GM18508 (cell line): Measurements from ENCODE around the gene UGT1A9.

Source experiments
- ATAC-seq: cut with Tn5 transposase; IDR thresholded peaks from one replicate; pipeline ENCODE4 v1.9.1; 2021; ENCODE audit warnings: moderate number of reproducible peaks; ENCODE audit not compliant: insufficient read depth, unreplicated experiment

Gene UGT1A9

DNA sequence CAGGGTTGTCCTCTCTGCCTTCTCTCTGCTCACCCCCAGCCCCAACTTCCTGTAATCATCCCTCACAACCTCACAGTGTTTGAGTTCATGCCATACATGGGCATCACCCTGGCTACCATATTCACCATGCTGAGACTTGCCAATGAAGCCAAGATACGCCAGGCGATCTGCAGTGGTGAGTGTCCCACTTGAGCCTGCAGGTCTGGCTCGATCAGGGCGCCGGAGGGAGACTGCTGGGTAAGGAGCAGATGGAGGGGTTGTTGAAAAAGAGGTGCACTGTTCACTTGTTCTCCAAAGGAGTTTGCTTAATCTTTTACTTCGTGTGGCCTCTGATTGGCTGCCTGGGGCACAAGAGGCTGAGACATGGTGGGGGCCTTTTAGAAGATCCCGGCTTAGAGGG is 121.0 kb downstream of the UGT1A9 start:
- ATAC-seq, result no peak

DNA sequence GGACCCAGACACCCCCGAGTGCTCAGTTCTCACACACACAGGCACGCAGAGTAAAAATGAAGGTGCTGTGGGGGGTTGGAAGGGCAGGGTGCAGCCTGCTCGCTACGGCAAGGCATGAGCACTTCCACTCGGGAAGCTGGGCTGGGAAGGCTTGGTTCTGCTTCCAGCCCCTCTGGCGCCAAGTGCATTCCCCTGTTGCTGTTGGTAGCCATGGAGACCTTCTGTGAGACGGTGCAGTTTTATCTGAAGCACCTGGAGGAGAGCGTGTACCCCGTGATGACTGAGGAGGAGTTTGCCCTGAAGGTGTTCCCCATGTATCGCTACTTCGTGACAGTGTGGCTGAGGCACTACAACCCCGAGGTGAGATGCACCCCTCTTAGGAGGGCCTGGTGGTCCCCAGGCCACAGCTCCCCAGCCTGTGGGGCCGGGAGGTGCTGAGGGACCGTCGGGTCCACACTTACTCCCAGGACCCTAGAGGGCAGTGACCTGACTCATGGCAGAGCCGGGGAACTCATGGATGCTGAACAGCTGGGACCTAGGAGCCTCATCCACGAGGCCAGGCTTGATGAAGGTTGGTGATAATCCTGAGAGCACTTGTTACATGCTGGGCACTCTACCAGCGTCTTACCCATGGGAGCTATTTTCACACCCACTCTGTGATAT is 121.9 kb downstream of the UGT1A9 start:
- no peak for ATAC-seq

DNA sequence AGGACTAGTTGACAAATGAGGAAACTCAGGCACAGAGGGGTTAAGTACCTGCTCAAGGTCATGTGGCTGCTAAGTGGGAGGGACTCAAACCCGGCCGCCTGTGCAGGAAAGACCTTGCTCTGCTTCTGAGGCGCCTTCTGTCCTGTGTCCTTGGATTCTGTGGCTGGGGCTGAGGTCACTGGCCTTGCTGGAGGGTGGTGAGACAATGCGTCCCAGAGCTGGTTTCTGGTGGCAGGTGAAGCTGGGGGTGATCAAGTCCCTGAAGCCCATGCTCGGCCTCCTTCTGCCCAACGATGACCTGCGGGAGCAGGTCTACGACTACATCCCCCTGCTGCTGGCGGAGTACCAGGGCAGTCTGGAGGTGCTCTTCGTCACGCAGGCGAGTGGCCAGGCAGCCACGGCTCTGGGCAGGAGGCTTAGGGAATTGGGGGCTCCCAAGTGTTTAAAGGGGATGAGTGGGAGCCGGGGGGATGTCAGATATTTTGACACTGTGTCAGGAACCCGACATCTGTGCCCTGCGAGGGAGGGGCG is 122.5 kb downstream of the UGT1A9 start:
- no peak for ATAC-seq

DNA sequence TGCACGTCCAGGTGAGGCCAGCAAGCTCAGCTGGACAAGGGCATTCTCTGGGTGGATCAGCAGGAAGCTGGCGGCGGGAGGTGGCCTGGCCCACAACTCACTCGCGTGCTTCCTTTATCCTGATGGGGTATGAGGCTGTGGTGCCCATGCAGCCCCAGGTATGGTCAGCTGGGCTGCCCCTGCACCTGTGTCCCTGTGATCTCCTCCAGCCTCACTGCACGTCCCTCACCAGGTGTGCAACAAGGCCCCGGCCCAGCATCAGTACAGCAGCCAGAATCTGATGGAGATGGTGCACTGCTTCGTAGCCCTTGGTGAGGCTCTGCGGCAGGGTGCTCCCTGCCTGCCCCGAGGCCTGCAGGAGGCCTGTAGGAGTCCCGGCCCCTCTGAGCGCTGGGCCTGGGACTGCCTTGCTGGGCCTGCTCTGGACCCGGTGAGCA is 124.1 kb downstream of the UGT1A9 start:
- ATAC-seq, result no peak

DNA sequence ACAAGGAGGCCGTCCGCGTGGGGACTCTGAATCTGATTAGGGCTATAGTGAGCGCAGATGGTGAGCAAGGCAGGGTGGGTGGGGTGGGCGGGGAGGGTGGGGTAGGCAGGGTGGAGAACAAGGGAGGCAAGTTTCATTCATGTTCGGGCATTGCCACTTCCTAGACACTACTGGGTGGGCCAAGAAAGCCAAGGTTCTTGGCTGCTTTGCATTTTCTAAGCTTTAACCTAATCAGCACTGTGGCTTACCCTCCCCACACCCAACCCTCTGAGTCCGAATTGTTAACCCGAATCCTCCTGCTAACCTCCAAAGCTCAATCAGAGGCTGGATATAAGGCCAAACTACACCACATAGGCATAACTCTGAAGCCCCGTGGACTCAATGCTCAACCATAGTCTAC is 124.6 kb downstream of the UGT1A9 start:
- no peak for ATAC-seq

DNA sequence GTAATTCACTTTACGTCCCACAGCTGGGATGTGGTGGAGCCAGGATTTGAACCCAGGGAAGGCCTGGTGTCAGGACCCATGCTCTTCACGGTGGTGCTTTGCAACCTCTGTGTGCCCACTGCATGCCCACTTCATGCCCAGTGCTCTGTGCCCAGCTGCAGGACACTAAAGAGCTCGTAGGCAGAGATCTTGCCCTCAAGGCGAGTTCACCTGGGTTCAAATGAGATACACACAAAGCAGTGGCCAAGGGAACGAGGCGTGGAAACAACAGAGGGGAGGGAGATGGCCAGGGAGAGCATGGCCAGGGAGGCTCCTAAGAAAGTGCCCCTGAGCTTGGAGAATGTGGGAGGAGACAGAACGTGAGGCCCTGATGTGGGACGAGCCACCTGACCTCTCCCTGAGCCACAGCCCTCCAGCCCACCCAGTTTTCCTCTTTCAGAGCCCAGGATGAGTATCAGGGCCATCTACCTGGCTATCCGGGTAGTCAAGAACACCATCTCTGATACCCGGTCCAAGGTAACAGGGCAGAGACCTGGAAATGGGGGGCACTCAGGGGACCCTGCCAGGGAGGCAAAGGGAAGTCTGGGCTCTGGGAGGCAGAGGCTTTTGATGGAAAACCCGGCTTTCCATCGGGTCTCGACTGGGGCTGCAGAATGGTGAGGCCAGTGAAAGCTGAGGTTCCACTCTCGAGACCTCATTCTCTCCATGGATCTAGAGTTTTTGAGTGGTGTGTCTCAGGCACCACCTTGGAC is 126.8 kb downstream of the UGT1A9 start:
- no peak for ATAC-seq

DNA sequence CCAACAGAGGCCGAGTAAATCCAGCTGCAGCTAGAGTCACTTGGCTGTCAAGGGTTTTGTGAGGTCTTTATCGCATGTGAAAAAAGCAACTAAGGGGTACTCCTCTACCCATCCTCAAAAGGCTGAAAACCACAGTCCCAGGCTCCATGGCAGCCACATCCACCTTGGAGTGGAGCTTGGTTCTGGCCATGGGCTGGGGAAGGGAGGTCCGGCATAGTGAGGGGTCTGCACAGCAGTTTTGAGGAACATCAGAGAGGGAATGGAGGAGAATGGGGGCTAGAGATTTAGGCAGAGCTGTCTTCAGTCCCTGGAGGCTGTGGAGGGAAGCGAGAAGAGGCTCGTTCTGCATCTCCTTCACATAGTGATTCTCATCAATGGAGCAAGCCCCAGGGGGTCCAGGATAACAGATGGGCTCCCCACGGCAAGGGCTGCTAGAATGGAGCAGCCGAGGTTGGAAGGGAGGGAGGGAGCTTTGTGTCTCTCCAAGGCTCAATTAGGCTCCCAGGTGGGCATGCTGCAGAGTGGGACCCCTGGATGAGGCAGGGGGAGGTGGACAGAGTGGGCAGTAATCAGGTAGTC is 127.5 kb downstream of the UGT1A9 start:
- ATAC-seq, result no peak

DNA sequence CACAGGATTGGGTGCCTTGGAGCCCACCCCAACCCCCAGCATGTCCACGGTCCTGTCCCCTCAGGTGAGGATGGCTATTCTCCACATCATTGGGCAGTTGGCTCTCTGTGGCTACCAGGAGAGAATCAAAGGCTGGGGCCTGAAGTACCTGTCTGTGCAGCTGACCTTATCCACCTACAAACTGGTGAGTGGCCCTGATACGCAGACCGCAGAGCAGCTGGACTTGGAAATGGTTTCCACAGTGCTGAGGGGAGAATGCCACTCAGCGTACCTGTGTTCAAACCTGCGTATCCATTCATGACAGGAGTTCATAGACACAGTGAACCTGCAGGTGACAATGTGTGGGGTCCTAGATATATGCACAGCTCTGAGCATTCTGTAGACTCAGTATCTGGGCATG is 128.0 kb downstream of the UGT1A9 start:
- ATAC-seq, result no peak

DNA sequence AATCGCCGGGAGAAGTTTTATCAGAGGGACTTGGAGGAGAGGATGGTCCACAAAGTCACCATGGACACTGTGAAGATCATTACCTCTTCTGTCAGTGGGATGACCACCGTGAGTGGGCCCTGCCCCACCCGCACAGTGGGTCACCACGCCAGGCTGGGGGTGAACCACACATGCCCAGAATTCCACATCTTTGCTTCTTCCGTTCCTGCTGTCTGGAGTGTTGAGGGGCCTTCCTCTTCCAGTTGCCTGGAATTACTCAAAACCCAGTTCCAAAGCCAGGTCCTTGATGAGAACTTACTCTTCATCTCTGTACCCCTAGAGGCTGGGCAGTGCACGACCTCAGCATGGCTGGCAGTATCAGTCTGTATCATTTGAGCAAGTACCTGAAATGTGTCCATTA is 128.5 kb downstream of the UGT1A9 start:
- no peak for ATAC-seq

DNA sequence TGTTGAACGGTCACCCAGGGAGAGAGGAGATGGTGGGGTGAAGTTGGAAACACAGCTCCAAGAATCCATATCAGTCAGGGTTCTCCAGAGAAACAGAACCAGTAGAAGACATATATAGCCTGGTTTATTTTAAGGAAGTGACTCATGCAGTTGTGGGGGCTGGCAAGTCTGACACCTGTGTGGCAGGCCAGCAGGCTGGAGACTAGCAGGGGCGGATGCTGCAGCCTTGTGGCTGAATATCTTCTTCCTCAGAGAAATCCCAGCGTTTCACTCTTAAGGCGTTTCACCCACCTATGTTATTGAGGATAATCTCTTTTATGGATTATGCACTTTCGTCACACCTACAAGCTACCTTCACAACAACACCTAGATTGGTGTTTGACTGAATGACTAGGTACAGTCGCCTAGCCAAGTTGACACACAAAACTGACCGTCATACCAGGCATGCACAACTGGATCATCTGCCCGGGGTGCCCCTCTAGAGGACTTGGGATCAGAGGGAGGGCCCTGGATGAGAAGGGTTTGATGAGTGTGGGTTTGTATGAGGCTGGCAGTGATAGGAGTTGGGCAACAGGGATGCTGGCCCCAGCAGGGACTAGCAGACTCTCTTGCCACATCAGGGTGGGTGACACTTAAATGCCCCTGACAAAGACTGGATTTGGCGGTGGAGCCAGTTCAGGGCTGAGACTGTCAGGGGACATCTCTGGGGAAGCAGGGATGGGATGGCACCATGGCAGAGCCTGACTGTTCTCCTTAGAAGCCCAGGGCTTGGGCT is 129.8 kb downstream of the UGT1A9 start:
- no peak for ATAC-seq

DNA sequence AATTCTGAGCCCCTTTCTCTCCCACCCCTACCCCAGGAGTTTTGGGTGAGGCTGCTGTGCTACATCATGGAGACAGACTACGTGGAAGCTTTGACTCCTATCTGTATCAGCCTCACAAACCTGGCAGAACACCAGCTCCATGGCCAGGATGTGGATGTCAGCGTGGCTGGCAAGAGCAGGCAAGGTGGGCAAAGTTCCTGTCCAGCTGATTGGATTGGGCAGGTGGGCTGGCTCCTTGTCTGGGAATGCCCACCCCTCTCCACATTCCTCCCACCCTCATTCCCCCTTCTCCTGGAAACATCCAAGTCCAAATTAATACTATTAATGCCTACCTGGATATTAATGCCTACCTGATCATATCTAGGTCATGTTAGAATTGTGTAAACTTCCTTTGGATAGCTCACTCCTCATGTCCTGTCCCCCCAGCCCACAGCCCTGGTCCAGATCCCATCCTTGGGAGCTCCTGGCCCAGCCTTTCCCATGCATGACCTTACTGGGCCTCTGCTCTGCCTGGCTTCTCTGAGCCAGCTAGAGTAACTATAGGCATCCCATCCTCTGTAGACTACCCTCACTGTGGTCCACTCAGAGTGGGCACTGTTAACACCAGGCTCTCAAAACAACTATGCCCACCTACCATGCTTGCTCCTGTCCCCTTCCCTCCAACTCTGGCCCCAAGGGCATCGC is 130.6 kb downstream of the UGT1A9 start:
- ATAC-seq, result no peak

DNA sequence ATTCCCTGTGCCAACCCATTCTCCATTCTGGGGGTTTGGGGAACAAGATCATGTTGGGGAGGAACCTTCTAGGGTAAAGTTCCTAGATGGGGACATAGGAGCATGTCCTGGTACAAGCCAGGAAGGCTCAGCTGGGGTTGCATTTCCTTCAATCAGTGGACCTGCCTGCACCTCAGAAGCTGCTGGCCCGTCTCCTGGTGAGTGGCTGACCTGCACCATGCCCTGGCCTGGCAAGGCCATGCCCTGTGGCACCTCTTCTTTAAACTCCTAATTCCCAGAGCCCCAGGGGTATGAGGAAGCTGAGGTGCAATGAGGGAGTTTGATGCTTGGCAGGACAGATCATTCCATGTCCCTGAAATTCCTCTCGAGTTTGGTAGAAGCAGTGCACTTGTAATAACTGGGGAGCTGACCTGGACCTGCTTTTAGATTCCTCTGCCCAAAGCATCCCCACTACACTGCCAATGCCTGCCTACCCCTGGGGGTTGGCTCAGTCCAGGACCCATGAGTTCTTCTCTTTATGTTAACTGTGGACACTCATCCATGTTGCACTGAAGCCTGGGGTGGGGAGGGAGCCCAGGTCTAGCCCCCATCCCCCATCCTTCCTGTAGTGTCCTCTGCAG is 131.7 kb downstream of the UGT1A9 start:
- ATAC-seq, result no peak

DNA sequence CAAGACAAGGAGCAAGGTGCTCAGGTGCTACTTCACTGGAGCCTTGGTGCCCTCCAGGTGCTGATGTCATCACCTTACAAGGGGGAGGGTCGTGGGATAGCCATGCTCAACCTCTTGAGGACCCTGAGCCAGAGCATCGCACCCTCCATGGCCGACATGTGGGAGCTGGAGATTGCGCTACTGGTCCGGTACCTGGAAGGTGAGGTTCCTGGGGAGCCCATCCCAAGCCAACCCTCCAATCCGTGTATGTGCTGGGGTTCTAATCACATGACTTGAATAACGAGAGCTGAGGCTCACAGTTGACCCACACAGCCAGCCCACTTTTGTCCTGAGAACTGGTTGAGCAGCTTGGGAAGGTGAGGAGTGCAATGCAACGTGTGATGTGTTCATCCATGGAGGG is 132.3 kb downstream of the UGT1A9 start:
- ATAC-seq, result no peak

DNA sequence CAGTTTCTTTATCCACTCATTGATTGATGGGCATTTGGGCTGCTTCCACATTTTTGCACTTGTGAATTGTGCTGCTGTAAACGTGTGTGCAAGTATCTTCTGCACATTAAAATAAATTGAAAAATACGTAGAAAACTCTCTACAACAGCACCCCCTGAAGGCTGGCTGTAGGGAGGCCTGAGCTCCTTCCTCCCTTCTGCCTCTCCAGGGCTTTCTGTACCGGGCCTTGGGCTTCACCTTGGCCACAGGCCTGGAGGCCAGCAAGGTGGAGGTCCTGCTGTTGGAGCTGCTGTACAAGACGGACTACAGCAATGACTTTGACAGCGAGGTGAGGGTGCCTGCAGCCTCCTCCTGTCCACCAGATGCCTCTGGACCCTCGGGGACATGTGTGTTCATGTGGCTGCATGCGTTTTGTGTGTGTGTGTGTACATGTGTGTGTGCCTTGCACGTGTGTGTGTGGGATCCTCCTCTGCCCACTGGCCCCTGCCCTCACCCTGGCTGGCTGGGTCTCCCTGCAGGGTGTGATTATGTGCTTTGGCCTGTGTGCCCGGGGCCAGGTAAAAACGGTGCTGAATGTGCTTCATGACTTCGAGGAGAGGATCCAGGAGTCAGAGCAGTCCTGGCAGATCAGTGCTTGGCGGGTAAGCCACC is 135.6 kb downstream of the UGT1A9 start:
- no peak for ATAC-seq

DNA sequence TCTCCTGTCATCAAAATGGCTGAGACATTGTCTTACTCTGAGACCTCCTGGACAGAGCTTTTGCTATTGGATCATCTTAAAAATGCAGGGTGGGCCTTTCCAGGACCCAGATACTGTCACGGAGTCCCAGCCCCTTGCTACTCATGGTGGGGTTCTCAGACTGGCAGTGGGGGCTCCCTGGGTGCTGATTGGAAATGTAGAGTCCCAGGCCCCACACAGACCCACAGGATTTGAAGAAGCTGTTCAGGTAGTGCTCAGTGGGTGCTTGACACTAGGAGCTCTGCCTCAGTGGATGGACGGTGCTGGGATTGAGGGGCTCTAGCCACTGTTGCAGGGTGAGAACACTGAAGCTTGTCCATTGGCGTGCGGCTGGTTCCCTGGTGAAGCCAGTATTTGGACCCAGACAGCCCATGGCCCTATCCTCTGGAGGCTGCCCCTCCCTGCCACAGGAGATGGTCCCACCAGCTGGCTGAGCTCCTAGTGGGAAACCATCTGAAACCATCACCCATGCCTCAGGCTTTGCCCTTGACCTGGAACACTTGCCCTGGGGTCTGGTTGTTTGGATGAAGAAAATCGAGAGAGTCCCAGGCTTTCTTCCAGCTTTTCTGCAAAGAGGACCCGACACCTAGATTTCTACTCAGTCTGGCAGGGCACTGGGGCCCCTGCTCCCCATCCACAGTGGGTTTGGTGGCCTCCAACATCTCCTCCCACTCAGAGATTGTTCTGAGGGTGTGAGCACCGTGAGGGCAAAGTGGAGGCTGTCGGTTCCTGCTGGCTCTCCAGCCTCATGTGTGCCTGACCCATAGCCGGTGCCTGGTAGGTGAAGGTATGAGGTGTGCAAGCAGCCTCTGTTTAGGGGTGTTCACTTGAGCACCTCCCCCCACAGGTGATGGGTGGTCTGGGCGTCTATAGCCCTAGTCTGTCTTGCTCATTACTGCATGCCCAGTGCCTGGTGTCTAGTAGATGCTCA is 136.6 kb downstream of the UGT1A9 start:
- ATAC-seq, result no peak

DNA sequence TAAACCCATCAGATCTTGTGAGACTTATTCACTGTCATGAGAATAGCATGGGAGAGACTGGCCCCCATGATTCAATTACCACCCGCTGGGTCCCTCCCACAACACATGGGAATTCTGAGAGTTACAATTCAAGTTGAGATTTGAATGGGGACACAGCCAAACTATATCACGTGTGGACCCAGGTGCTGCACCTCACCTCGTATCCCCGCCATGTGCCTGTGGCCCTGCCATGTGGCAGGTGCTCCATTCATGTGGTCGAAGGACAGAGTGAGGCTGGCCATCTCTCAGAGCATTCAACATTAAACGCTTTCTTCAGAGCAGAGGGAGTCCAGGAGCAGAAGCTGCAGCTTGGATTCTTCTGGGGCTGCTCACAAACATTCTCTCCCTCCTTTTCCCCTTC is 138.7 kb downstream of the UGT1A9 start:
- ATAC-seq, result no peak

DNA sequence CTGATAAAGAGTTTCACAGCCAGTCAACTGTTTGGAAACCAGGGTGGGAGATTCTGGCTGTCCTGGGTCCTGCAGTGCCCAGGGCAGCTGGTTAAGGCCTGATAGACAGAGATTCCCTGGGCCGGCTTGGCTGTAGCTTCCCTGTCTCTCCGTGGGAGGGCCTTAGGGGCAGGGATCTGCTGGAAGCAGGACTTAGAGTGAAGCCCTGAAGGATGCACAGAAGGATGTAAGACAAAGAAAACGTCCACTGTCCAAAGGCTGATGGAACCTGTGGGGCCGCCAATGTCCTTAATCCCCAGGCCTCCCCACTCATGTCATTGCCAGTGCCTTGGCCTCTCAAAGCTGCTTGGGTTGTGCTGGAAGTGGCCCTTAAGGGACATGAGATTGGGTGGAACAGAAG is 139.4 kb downstream of the UGT1A9 start:
- no peak for ATAC-seq

DNA sequence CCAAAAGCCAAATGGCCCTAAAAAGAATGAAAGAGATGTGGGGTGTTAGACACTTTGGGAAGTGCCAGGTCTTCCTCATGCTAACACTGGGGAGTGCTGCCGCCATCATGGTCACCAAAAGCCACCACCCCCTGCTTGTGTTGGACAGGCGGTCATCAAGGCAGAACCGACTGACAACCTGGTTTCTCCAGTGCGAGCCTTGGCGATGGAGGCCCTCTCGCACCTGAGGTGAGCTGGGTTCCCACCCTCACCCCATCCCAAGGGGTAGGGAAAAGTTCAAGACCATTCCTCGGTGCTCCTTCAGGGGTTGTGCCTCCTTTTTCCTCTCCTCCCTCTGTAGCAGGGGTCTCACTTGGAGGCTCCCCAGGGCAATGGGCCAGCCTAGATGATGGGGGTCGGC is 140.0 kb downstream of the UGT1A9 start:
- ATAC-seq, result no peak
